GOT3 (cell line): ENCODE measurements around the gene SOX21.

Source experiments
- DNase-seq: peaks from one replicate; lab custom pipeline; 2025; ENCODE audit warnings: mixed read lengths; lab: John Stamatoyannopoulos, UW

Gene SOX21

DNA sequence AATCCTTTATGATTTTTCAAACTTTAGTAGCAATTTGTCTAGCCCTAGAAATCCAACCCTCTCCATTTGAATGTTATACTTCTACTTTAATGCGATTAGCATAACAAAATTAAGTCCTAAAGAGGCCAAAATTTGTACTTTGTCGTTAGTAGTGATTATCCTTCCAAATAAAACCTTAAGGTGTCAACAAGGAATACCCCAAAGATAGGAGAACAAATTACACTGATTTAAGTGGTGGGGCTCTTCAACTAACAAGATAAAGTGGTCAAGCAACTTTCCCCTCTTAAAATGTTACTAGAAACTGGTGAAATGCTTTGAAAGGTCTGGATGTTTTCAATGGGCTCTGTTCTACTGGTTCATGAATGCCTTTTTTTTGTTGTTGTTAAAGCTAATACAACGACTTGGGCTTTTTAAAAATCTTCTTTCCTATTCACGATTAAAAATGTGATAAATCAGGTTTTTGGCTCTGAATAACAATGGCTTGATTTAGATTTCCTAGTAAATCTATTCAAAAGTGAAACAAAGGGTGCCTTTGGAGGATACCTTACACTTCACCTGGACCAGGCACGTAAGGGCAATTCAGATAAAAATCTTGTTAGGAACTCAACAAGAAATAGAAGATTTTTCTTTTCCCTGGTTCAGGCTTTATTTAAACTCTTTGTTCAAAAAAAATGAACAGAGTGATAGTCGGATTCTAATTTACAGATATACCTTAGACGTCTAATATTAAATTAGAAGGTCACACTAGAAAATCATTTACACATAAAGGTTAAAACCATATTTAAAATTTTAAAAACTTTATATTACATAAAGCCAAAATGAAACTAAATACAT, 3.1 kb downstream of the SOX21 start:
- DNase-seq, result no peak

DNA sequence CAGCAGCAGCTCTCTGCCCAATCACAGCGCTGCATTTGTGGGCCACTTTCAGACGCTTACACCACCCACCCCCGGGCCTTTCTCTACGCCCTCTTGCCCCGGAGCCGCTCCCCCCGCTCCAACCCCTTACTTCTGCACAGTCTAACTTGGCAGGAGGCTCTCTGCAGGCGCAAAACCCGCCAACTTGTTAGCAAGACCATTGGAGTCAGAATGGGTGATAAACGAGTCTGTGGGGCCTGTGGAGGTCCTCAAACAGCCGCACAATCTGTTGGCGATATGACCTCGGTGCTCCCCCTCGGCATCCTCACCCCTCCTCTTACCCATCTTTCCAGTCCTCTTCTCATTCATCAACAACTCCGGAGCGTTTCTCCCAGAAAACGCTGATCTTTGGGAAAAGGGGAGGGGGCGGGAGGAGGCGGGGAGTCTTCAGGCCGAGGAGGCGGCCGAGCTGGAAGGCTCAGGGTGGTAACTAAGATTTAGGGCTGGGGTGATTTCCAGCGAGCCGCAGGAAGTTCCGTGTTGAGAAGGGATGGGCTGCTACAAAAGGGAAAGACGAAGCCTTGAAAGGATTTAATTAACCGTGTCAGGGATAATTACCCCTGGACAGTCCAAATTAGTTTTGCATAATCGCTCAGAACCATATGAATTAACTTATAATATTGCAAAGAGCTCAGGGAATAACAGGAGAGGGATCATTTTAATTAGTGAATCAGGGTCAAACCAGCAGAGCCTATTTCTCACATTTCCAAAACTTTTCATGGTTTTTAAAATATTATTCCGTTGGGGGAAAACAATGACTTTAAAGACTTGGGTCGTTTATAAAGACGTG, 4.1 kb downstream of the SOX21 start:
- DNase-seq, result no peak

DNA sequence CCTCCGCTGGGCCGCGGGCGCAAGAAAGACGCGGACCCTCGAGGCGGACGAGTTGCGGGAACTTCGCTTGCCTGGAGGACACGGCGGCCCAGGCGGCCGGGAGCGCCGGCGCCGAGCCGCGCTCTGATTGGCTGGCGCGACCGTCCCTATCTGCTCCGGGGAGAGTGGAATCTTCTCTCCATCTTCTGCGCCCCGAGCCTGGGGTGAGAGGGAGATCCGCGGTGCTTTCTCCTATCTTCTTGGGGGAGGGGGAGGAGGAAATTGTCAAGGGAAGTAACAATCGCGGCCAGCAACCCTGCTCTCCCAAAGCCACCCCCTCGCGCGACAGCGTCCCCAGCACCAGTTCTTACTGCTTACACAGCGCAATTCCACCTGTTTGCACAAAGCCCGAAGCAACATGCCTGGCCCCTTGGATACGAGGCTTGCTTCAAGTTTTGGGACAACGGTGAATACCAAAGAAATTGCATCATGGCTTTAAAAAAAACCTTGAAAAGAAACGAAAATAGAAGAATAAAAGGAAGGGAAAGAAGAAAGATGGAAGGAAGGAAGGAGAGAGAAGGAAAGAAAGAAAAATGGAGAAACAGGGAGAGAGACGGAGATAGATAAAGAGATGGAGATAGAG, 4.8 kb downstream of the SOX21 start:
- no peak for DNase-seq

DNA sequence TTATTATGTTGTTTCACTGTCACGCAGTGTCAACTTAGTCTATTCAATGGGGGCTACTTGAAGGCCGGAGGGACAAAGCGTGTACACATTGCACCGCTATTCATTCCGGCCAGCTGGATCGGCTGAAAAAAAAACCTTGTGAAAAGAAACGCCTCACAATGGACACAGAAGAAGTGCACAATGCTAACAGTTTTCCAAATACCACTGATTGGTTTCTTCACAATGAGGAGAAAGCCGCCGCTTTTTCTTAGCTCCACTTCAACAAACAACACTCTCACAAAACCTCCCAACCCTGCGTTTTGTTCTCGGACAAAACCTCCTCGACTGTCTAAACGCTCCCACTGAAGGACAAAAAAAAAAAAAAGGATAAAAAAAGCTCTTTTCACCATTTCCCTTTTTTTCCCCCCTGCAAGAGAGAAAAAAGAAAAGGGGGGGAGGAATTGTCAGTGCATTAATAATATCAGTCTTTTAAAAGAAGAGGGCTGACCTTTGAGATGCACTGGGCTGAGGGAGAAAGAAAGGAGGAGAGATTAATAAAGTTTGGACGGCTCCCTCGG, 5.4 kb downstream of the SOX21 start:
- DNase-seq, result no peak

DNA sequence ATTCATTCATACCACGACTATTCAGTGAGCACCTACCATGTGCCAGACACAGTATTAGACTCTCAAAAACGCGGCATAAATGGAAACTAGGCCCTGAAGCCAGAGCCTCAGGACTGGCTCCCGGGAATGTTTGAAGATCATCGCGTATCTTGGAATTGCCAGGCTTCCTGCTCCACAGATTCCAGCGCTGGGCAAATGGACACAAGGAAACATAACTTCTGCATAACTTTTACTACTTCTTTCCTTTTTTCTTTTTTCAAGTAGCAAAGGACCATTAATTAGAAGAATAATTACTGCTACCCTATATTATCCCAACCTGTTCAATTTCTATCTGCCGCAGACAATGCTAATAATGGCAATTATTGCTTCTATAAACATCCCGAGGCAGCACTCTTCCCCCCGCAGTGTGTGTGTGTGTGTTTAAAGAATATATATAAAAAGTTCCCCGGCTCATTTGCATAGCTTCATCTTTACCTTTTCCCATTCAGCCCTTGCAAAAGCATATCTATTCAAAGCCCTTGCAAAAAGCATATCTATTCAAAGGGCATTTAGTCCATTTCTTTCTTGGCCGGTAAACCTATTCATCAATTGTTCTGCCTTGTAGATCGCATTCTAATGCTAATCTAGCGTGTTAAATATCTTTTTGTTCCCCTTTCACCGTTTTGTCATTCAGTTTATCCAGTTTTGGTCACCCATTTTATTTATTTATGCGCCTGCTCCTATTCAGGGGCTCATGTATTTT, 6.1 kb downstream of the SOX21 start:
- DNase-seq, result no peak

DNA sequence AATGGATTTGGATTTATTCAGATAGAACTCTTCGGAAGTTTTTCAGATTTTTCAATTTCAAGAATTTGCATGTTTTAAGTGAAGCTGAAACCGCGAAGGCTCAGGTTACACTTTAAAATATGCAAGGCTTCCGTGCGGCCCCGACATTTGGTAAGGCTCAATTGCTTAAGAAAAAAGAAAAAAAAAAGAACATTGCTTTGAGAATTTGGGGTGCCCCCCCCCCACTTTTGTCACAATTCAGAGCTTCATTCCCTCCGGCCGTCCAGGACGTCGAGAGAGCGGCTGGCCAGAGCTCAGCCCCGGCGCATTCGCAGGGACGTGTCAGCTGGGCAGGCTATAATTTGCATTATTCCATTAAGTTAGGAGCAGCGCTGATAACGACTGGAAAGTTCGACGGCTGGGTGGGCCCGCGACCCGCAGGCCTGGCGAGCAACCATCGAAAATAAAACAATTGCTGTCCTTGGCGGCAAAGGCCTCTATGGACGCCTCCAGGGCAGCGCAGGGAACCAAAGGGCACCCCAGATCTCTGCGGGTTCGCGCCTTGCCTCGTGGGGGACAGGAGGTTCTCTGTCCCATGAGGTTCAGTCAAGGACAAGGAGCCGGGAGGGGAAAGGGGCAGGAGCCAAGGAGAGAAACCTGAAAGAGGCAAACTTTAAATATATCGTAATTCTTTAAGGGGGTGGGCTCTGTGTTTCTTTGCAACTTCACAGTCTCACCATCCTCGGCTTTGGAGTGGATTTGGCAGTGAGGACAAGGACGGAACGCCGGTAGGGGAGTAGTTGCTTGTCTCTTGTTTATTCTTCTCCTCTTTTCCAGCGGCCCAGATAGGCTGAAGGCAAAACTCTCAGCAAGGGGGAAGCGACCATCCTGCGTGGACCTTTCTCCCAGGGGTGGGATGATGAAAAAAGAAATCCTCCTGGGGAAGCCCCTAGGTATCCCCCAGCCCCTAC, 7.0 kb downstream of the SOX21 start:
- DNase-seq, result no peak

DNA sequence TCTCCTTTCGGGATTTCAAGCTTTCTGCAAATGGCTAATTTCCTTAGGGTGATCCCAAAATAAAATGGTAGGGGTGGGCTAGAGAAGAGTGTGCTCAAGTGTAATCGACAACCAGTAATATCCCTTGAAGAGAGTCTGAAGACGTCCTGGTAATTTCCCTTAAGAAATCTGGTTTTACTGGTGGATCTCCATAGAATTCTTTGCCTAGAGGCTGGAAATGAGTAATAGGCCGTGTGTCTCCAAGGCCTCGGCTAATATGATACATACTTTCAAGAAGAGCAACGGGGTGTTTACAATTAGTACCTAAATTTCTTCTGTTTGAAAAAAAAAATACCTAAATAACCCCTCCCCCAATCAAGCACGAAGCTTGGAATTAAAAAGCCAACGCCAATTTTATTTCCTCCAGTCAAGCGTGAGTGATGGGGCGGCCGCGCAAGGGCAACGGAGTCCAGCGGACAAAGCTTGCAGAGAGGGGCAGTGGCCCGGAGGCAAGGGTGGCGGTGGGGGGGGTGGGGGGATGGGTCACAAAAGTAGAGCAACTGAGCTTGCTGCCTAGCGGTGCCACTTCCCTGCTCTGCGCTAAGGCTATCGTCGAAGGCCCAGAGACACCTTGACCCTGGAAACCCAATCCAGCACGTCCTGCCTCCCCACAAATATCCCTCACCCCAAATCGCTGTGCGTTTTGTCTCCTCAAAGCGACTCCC, 7.8 kb downstream of the SOX21 start:
- no peak for DNase-seq

DNA sequence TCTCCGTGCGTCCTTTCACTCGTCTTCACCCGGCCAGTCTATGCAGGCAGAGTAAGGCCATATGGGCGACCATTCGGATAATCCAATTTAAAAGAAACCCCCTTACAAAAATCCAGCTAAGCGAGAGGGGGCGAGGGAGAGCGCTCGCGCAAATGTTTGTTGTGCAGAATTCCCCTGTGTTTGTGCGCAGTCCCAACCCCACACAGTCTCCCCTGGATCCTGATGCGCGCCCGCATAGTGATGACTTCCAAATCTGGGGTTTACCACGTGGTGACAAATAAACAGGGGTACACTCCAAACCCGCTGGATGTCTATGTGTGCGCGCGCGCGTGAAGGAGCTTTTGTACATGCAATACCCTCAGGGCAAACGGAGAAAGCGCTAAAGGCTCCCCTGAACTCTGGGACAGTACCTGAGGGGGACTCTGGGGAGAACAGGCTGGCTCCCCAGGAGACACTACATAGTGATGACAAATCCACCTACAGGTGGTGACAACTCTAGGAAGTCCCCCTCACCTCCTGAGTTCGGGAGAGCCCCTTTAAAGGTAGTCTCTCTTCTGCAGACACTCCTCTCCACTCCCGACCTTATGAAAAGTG, 8.5 kb downstream of the SOX21 start:
- no peak for DNase-seq

DNA sequence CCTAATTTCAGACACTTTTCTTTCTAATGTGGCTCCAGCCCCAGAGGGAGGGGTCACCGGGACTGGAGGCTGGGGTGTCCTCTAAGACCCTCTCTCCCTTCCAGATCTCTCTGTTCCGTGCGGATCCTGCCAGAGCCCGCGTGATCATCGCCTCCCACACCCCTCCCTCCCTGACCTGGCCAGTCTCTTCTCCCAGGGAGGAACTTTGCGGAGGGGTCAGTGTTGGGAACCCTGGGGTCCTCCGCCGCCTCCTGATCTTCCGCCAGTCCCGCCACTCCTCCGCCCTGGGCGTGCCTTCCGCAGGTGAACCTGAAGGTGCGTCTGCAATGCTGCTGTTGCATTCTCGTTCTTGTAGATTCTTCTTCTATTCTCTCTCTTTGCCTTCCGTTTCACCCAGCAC, 9.1 kb downstream of the SOX21 start:
- DNase-seq, result no peak

DNA sequence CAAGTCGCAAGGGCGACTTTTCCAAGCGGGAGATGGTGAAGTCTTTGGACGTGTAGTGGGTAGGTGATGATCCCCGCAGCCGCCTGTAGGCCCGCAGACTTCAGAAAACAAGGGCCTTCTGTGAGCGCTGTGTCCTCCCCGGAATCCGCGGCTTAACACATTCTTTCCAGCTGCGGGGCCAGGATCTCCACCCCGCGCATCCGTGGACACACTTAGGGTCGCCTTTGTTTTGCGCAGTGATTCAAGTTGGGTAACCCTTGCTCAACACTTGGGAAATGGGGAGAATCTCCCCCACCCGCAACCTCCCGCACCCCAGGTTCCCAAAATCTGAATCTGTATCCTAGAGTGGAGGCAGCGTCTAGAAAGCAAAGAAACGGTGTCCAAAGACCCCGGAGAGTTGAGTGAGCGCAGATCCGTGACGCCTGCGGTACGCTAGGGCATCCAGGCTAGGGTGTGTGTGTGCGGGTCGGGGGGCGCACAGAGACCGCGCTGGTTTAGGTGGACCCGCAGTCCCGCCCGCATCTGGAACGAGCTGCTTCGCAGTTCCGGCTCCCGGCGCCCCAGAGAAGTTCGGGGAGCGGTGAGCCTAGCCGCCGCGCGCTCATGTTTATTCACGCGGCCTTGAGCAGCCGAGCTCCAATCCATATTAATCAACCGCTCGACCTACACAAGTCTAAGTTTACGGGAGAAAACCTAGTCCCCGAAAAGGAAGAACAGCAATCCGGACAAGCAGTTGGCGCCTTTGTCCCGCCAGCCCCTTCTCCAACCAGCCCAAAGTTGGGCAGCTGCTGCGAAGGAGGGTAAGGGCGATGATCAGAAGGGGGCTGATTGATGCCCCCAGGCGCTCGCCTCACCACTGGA, 9.9 kb downstream of the SOX21 start:
- no peak for DNase-seq

DNA sequence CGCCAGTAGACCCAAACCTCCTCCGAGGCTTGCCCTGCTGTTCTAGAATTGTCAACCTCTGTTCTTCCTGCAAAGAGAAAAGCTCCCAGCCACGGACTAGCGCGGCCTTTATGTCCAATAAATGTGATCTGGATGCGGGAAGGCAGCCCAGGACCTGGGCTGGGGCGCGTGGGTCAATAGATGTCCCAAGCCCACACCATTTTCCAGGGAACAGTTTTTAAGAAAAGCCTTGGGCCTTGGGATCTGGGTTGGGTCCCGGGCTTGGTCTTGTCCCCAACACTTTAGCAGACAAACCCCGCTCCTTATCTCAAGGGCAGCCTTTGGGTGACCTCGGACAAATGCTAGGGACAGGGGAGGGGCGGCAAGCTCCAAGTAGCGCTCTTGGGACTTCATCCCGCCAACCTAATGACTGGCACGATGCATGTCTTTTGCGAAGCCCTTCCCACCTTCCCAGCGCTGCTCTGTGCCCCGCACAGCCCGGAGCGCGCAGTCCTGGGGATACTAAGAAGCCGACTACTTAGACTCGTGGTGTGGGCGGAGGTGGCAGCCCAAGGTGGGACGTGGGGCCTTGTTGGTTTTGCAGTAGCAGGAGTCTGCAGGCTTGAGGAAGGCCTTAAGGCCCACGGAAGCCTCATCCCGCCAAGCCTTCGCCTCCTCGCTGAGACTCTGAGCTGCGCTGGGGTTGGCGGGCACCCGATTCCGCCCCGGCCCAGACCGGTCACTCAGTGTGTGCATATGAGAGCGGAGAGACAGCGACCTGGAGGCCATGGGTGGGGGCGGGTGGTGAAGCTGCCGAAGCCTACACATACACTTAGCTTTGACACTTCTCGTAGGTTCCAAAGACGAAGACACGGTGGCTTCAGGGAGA, 10.8 kb downstream of the SOX21 start:
- no peak for DNase-seq

DNA sequence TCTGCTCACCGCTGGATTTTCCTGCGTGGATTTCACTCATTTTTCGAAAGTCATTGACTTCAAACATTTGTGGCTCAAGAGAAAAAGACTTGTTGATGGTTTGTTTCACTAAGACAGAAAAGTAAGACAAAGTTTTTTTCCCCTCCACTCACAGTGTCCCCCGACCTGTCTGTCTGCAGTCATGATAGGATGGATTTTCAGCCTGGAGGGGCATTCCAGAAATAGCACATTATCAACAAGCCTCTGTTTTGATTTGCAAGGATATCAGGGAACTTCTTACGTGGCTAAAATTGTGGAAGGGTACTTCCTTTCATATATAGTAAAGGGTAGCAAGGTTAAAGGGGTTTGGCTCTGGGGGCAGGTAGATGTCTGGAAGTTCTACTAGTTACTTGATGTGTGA, 11.8 kb downstream of the SOX21 start:
- DNase-seq, result no peak

DNA sequence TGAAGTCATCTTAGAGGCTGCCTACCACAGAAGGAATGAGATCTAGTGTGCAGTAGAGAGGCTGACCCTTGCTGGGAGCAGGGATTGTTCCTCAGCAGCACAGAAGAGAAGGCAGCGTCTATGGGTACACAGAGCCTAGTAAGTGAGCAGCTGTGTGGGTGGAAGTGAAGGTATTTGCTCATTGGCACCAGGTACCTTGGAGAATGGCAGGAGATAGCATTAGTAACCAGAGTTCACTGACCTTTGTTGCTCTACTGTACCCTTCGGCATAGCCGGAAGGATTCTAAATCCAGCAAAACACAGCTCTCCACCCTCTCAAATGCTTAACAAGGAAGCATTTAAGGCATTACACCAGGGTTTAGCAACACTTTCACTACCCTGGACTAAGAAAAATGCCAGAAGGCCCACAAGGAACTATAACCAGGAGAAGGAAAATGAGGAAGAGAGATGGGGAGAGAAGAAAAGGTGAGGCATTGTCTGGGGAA, 12.3 kb downstream of the SOX21 start:
- no peak for DNase-seq

DNA sequence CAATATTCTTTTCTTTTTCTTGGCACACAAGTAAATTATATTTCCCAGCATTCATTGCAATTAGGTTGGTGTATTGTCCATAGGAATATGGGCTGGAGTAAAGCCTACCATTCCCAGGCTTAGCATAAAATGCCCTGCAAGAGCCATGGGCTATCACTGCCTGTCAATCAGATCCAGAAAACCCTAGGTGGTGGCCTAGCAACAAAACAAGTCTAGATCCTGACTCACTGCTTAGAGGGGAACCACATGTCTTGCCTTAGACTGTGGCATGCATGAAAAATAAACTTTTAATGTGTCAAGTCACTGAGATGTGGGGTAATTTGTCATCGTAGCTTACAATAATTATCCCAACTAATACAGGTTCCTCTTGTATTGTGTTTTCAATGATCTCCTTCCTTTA, 16.2 kb downstream of the SOX21 start:
- DNase-seq, result no peak

DNA sequence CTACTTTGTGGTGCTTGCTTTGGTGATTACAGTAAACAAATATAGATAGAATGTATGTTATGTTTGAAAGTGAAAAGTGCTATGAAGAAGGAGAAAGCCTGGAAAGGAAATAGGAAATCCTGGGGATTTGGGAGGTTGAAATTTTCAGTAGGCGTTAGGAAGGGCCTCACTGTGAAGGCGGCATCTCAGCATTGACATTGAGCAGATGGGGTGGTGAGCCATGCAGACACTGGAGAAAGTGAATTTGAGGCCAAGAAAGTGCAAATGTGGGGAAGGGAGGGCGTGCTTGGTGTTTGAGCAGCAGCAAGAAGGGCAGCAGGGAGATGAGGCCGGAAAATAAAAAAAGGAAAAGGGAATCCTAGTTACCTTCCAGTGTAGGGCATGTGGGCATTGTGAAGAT, 20.3 kb downstream of the SOX21 start:
- no peak for DNase-seq

DNA sequence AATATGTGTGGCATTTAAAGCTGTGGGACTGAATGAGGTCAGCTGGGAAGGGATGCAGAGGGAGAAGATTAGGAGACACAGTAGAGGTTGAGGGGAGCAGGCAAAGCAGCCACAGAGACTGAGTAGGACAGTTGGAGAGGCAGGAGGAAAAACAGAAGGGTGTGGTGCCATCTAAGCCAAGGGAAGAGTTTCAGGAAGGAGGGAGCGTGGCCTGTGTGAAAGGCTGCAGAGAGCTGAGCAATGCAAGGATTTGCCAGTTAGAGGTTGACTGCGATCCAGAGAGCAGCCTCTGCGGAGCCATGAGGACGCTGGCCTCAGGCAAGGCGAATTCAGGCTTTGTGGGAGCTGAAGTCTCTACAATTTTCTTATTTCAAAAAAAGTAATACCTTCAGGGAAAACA, 28.9 kb downstream of the SOX21 start:
- DNase-seq, result no peak

DNA sequence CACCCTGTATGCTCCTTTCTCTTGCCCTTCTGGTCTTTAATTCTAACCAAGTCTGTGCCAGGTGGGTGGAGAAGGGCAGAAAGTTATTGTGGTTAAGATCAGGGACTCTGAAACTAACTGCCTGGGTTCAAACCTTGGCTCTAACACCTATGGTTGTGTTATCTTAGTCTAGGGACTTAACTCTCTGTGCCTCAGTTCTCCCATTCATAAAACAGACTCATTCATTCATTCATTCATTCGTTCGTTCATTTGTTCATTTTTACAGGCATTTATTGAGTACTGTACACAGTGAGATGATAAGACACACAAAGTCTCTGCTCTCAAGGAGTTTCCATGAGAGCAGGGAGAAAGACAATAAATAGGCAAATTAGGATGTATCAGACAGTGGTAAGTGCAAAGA, 30.1 kb downstream of the SOX21 start:
- DNase-seq, result no peak

DNA sequence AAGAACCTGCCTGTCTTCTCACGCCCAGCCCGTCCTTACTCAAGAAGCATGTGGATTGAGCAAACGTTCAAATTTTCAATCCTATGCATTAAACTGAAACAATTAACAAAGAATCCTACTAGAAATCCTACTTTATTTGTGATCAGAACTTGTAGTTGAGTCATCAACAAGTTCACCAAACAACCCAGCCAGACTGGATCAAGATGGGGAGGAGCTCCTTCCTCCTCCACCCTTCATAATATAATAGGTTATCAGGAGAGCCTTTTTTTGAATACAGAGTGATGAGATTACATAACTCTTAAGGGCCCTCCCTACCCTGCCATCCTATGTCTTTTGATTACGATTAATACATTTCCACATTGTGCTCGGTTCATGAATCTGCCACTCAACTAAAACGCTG, 32.7 kb downstream of the SOX21 start:
- no peak for DNase-seq
